HG02981 (cell line): ENCODE results near the gene FRMPD4.
"Not testable (repeated sequence)": the region's sequence is repeated elsewhere in the genome, so short reads cannot be mapped to it uniquely, and the experiment has no call there.

Experiments
- ATAC-seq: cut with Tn5 transposase; IDR thresholded peaks from one replicate; pipeline ENCODE4 v1.9.1; 2021; ENCODE audit warnings: mild to moderate bottlenecking, moderate library complexity; ENCODE audit not compliant: unreplicated experiment

Gene FRMPD4

DNA sequence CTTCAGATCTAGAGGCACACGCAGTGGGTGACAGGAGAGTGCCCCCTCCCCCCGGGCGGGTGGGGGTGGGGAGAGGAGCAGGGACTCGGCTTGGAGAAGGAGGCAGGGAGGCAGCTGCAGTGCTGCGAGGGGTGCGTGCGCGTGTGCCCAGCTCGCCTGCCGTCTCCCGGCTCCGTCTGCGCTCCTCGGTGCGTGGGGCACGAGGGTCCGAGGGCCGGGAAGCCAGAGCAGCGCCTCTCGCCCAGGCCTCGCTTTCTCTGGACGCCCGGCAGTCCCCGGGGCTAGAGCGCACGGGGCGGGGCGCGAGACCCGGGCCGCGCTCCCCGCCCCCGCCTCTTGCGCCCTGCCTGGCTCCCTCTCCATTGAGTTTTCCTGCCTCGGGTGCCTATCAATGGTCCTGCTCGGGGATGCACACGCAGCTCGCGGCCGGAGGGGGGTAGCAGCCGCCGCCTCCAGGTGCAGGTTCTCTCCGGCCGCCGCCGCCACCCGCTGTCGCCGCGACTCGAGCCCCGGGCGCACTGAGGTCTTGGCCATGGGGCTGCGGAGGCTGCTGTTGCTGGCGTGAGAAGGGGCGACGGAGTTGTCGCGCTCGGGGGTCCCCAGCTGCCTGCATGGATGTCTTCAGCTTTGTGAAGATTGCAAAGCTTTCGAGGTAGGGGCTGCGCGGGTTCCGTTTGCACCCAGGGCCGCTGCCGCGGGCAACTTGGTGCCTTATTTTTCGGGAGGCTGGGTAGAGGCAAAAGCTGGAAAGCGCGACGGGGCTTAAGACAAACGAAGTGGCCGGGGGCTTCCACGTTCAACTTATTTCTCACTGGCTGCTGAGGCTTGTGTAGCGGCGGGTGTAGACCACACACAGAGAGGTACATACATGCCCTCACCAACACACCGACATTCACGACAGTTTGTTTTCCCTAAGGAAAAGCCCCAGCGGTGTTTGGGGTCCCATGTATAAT, at the start of gene FRMPD4:
Gene FRMPD4 (plus strand): TSS at position 113 of the 953 bp plus-strand sequence. CDS start 499 bp downstream, at position 612.
- ATAC-seq = no peak

DNA sequence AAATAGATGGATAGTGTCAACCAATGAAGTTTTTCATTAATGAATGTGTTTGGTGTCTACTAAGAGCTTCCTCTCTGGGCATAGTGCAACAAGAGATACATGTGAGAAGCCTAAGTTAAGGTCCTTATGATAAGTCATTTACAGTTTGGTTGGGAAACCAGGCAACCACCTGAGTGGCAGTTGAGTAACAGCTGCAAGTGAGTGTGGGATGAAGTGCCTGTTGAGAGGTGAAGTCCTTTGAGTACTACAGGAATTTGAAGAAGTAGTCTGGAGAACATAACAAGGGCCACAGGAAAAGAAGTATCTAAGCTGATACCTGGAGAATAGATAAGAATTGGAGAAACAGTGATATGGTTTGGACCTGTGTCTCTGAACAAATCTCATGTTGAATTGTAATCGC, 48.5 kb upstream of the FRMPD4 start:
- ATAC-seq = no peak

DNA sequence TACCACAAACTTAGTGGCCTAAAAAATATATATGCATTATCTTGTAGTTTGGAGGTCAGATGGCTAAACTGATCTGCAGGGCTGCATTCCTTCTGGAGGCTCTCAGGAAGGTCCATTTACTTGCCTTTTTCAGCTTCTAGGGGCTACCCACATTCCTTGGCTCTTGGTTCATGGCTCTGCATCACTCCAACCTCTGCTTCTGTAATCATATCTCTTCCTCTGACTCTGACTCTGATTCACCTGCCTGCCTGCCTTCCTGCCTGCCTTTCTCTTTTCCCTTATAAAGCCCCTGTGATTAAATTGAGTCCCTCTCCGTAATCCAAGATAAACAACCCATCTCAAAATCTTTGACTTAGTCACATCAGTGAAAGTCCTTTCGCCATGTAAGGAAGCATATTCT, 25.0 kb upstream of the FRMPD4 start:
- ATAC-seq = no peak

DNA sequence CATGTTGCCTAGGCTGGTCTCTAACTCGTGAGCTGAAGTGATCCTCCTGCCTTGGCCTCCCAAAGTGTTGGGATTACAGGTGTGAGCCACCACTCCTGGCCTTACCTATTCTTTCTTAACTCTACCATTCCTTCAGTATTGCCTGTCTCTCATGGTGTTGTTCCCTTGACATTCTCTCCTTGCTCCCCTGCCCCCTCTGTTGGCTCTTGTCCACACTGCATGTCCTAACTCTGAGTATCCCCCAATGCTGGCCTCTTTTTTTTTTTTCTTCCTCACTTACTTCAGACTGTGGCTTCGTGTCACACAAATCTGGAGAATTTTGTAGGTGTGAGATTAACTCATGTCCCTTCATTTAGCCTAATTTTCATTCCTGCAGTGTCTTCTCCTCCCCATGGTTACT, 22.9 kb upstream of the FRMPD4 start:
- ATAC-seq = no peak

DNA sequence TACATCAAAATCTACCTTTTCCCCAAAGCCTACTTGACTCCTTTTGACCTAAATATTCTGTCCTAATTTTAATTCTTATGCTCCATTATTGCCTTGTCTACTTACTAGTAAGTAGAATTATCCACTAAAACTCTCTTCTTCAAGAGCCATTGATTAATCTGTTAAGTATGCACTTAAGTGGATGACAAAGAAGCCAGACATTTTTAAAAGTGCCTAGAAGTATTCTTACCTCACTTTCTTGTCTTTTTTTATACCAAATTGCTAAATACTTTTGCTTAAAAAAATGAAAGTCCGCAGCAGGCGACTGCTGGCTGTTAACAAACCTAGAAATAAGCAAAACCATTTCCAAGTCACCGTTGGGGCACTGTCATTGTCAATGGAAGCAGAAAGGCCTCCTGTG, 20.1 kb upstream of the FRMPD4 start:
- ATAC-seq = no peak

DNA sequence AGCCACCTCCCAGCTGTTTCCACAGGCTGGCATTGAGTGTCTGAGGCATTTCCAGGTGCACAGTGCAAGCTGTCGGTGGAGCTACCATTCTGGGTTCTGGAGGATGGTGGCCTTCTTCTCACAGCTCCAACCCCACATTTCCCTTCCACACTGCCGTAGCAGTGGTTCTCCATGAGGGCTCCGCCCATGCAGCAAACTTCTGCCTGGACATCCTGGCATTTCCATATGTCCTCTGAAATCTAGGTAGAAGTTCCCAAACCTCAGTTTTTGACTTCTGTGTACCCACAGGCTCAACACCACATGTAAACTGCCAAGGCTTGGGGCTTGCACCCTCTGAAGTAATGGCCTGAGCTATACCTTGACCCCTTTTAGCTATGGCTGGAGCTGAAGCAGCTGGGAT, 10.3 kb upstream of the FRMPD4 start:
- no peak for ATAC-seq

DNA sequence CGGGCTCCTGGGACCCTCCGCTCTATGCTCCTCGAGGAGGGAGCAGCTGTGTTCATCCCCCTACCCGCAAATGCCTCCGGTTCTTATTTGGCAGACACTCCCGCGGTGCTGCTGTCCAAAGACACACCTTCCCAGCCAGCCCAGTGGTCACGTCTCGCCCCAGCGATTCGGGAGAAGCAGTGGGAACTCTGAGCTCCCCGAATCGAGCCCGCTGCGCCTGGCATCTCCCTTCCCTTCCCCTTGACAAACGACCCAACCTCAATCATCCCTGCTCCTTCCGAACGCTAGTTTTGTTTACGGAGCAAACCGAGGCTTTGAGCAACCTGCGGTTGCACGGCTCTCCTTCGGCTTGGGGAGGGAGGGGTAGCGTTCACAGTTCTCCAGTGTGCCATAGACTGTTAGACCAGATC, 317 bp upstream of the FRMPD4 start:
- ATAC-seq = no peak

DNA sequence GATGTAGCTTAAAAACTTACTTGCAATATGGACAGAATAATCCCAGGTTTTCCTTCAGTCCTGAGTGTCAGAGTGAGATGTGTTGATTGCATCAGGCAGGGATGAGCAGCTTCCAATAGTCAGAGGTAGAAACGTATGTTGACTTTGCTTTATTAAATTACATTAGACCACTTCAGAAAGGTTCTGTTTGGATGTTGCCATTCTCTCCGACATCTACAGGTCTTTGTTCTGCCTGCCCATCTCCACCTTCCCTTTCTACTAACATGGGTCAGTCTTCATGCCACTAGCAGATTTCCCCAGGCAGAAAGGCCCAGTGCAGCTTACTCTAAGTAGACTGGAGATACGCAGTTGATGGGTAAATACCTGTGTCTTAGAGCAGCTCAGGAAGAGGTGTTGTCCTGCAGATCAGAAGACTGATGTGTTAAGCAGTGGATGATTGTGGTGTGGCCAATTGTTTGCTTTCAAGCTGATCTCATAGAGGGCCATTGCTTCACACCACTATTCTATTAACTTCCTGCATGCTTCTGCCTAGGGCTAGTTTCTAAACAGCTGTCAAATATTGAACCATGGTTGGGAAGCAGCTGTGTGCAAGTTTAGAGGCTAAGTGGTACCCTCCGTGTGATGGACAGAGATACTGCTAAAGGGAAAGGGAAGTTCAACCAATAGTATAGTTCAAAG, 1.8 kb downstream of the FRMPD4 start:
- ATAC-seq = no peak

DNA sequence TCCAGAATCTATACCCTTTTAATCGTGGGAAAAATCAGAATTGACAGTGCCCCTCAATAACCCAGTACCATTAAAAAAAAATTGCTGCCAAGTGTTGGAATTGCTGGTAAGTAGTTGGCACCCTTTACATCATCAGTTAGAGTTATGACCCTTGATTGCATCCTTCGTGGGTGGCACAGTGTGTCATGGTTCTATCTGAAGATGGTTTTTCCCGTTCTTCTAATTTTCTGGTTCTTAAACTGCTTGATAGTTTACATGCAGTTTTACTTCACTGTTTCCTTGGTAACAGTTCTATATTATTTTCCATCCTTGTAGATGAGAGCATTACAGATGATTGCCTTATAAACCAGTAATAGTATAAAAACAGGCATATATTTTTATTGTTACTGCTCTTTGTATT, 3.2 kb downstream of the FRMPD4 start:
- no peak for ATAC-seq

DNA sequence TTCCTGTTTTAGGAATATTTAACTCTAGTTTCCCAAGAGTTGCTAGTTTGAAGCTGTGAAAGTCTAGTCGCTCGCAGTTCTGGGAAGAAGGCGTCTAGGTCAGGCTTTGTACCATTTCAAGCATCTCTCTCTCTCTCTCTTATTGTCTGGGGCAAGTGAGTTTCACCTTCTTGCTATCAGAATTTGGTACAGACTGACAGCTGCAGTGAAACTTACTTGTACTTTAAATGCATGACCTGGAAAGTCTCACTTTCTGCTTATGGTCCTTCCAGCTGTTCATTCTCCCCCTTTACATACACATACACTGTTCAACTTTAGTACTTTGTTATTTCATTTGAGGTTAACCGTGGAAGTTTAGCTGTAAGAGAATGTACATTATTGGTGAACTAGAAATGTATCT, 4.4 kb downstream of the FRMPD4 start:
- no peak for ATAC-seq

DNA sequence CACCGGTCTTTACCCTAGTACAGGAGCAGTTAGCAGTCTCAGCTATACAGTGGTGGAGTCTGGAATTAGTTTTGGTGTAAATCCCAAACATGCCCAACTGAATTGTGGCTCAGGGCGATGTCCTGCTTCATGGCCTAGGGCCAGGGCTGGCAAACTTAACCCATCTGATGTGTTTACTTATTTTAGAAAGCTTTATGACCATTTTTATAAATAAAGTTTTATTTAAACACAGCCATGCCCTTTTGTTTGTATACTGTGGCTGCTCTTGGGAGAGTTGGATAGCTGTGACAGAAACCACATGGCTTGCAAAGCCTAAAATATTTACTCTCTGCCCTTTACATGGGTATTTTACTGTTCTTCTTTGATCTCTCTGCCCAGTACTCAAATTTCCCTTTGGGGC, 7.1 kb downstream of the FRMPD4 start:
- no peak for ATAC-seq

DNA sequence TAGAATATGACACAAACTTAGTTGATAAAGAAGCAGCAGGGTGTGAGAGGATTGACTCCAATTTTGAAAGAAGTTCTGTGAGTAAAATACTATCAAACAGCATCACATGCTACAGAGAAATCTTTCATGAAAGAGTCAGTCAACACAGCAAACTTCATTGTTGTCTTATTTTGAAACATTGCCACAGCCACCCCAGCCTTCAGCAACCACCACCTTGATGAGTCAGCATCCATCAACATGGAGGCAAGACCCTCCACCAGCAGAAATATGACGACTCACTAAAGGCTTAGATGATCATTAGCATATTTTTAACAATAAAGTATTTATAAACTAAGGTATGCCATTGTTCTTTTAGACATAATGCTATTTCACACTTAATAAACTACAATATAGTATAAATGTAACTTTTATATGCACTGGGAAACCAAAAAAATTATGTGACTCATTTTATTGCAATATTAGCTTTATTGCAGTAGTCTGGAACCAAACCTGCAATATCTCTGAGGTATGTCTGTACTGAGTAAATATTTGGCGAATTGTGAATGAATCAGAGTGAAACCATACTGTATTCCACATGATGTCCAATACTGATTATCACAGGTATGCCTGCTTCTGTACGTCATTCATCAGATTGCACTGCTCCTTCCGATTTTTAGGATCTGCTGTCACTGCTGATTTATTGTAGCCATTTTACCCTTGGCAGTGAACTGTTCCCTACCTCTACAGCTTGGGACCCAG, 11.6 kb downstream of the FRMPD4 start:
- no peak for ATAC-seq

DNA sequence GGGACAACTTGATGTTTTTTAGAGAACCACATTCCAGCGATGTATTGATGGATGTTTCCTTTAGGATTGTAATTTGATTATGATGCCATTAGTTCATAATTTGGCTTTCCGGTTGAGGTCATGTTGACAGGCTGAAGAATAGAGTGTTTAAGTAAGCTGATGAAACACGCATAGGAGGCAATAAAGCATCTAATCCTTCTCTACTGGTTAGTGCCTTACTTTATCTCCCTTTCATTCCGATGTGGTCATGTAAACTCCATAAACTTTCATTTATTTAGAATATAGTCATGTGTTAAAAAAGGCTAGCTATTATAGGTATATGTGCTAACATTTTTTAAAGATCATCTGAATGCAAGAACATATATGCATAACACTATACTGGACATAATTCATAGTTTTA, 15.0 kb downstream of the FRMPD4 start:
- no peak for ATAC-seq

DNA sequence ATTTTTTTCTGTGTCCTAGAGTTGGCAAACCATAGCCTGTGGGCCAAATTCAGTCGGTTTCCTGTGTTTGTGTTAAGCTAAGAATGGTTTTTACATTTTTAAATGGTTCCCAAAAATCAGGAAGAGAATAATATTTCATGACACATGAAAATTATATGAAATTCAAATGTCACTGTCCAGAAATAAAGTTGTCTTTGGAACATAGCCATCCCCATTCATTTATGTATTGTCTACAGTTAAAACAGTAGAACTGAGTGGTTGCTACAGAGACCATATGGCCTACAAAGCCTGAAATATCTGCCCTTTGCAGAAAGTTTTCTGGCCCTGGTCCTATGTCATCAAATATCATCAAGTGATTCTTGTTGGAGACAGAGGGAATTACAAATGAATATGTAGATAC, 15.5 kb downstream of the FRMPD4 start:
- ATAC-seq = no peak

DNA sequence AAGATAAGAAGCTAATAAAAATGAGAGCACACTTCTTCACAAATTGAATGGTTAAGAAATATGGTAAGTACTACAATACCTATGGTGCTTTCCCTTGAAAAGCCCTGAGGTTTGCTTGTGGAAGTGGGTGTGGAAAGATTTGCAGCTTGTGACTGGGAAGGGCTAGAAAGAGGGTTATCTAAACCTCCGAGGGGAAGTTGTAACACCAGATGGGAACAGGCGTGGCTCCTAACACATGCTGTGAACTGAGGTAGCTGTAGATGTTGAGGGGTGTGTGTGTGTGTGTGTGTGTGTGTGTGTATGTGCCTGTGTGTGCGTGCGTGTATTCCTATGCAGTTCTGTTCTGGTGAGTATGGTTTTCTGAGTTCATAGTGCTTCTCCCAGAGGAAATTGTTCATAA, 21.5 kb downstream of the FRMPD4 start:
- no peak for ATAC-seq

DNA sequence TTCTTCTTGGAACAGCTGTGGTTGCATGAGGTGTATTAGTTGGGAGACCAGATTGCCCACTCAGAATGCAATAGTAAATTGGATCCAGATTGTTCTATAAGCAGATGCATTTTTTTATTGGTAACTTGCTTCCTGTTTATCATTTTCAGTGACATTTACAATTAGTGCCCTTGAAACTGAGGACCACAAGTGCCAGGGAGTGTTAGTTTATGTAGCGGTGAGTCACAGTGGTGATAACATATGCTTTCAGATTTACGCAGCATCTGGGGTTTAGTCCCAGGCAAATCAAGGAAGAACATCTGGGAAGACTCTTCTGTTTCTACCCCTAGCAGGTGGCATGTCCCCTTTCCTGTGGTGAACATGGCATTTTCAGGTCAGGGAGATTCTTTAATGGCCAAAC, 24.1 kb downstream of the FRMPD4 start:
- no peak for ATAC-seq

DNA sequence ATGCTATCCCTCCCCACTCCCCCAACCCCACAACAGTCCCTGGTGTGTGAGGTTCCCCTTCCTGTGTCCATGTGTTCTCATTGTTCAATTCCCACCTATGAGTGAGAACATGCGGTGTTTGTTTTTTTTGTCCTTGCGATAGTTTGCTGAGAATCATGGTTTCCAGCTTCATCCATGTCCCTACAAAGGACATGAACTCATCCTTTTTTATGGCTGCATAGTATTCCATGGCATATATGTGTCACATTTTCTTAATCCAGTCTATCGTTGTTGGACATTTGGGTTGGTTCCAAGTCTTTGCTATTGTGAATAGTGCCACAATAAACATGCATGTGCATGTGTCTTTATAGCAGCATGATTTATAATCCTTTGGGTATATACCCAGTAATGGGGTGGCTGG, 25.9 kb downstream of the FRMPD4 start:
- ATAC-seq = not testable (repeated sequence)

DNA sequence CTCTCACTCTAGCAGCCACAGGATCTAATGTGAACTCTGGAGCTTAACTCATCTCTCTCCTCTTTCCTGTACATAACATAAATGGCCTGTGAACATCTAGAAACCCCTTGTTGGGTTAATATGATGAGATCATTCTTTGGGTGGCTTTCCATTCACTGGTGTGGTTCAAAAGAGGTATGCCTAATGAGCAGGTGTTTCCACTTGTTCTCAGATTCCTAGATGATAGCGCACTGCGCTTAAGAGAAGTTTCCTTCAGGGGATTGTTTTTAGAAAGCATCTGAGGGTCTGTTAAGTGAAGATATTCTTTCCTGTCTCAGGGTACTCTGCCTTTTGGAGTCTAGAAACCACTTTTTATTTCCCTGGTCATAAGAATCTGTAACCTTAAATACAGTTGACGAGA, 32.5 kb downstream of the FRMPD4 start:
- ATAC-seq = no peak

DNA sequence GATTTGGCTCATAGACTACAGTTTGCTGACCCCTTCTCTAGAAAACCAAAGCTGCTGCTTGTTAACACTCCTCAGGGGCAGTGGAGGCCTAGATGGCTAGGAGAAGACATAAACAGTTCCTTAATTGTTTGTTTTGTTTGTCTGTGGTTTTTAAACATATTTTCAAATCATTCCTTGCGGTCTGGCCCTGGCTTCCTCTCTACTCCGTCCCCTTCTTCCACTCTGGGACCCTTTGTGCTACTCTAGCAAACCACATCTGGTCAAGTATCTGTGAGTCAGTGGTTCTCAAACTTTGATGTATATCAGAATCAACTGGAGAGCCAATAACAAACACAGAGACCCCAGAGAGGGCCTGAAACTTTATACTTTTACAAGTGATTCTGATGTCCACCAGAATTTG, 36.1 kb downstream of the FRMPD4 start:
- ATAC-seq = no peak

DNA sequence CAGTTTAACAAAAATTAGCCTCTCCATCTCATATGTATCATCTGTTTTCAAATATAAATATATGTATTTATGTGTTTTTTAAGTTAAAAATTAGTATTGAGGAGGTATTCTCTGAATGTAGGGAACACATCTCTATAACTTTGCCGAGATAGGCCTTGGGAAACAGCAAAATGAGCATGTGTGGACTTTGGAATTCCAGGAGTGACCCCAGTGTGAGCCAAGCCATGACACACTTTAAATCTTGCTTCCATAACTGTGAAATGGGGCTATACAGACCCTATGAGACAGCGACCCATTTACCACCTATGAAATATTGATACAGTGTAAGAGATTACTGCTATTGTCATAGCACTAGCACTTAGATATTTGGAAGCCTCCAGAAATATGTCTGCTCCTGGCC, 58.8 kb downstream of the FRMPD4 start:
- no peak for ATAC-seq

DNA sequence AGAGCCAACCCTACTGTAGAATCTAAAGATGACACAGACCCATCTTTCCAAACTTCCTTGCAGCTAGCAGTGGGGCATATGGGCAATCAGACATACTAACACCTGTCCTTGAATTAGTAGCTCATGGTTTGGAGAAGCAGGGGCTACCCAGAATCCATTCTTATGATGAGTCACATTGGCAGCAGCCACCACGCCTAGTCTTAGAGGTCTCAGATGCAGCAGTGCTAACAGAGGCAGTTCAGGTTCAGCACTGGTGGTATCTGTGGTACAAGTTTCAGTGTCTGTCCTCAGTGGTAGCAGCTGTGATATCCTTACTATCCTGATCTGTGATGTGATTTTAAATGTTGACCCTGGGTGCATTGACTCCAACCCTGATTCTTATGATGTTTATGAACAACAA, 68.1 kb downstream of the FRMPD4 start:
- ATAC-seq = no peak
